Measurements from ENCODE around the gene CRABP2.
A peak's percentile ranks its signal among the peaks of the same experiment; 100 is the strongest.

The CRABP2 gene

GRCh38 chr1:156668801-156669637 lies 36.4 kb downstream of the CRABP2 start:
- Mint-ChIP-seq H3K4me3 (no peak overlapping the region), H3K27ac (no peak overlapping the region), H3K27me3 (ENCODE audit: low read depth) (peaks cover 35% of the 10 kb centered on the region), H3K36me3 (ENCODE audit: low read depth) (no peaks in the 10 kb centered on the region), H3K4me1 (ENCODE audit: low read depth) (peaks cover 2% of the 10 kb centered on the region), H3K9me3 (no peaks in the 10 kb centered on the region)
- no peak for DNase-seq (ENCODE audit: low spot score)

- Mint-ChIP-seq H3K9me3 (no peaks in the 10 kb centered on the region), H3K27ac (no peak overlapping the region), H3K4me1 (ENCODE audit: low read depth) (peaks cover 2% of the 10 kb centered on the region), H3K27me3 (ENCODE audit: low read depth) (peaks cover 29% of the 10 kb centered on the region), H3K36me3 (ENCODE audit: low read depth) (no peaks in the 10 kb centered on the region), H3K4me3 (no peak overlapping the region)
- no peak for DNase-seq (ENCODE audit: low spot score)
Observed at GRCh38 chr1:156667968-156668709, 37.2 kb downstream of the CRABP2 start.

GRCh38 chr1:156667610-156667967 lies 37.8 kb downstream of the CRABP2 start:
- peaks cover 25% of the 10 kb centered on the region for H3K27me3 Mint-ChIP-seq (ENCODE audit: low read depth)
- no peak overlapping the region for H3K4me3 Mint-ChIP-seq
- H3K27ac Mint-ChIP-seq, result no peak overlapping the region
- no peak for DNase-seq (ENCODE audit: low spot score)
- peaks cover 4% of the 10 kb centered on the region for H3K4me1 Mint-ChIP-seq (ENCODE audit: low read depth)
- H3K9me3 Mint-ChIP-seq, result no peaks in the 10 kb centered on the region
- H3K36me3 Mint-ChIP-seq (ENCODE audit: low read depth), result no peaks in the 10 kb centered on the region

GRCh38 chr1:156666862-156667609 lies 38.3 kb downstream of the CRABP2 start:
- Mint-ChIP-seq H3K9me3 (no peaks in the 10 kb centered on the region), H3K27ac (peak overlapping the region; percentile 15), H3K36me3 (ENCODE audit: low read depth) (no peaks in the 10 kb centered on the region), H3K4me1 (ENCODE audit: low read depth) (peaks cover 8% of the 10 kb centered on the region), H3K27me3 (ENCODE audit: low read depth) (peaks cover 20% of the 10 kb centered on the region), H3K4me3 (no peak overlapping the region)
- no peak for DNase-seq (ENCODE audit: low spot score)

DNA sequence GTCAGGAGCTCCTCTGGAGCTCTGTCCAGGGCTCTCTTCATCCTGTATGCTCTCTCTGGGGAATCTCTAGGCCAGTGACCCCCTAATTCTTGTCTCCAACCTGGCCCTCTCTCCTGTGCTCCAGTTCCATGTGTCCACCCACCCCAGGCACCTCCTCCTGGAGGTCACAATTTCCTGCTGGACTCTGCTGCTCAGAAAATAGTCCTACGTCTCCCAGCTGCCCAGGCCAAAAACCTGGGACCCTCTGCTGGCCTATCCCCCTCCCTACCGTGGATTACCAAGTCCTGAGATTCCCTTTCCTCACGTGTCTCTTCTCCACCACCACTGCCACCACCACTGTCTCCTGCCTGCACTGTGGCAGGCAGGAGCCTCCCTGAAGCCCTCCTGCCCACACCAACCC lies 39.8 kb downstream of the CRABP2 start:
- peaks cover 19% of the 10 kb centered on the region for H3K4me1 Mint-ChIP-seq (ENCODE audit: low read depth)
- no peaks in the 10 kb centered on the region for H3K36me3 Mint-ChIP-seq (ENCODE audit: low read depth)
- H3K27ac Mint-ChIP-seq, result no peak overlapping the region
- no peaks in the 10 kb centered on the region for H3K9me3 Mint-ChIP-seq
- no peak for DNase-seq (ENCODE audit: low spot score)
- H3K27me3 Mint-ChIP-seq (ENCODE audit: low read depth), result peaks cover 8% of the 10 kb centered on the region
- no peak overlapping the region for H3K4me3 Mint-ChIP-seq

DNA sequence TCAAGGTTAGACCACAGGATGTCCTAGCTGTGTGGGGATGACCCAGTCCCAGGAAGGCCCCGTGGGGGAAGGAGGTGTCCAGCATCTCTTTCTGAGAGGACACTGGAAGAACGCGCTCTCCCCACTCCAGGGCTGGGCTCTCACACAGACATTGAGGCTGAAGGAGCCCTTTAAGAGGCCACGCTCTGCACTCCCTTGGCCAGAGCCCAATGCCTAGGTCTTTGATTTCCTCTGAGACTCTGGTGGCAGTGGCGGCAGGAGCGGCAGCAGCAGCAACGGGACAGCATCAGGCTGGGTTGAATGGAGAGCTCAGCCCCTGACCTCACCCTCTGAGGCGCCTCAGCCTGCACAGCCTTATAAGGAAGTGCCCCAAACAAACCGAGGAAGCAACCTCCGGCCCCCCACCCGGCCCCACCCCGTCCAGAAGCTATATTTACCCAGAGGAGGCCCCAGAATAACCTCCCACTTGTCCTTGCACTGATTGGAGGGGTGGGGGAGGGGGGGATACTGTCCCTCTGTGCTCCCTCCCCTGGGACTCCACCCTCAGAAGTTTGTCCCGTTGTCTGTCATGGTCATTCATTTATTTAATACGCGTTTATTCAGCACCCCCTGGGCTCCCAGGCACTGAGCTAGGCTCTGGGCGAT lies 40.5 kb downstream of the CRABP2 start:
- peaks cover 8% of the 10 kb centered on the region for H3K27me3 Mint-ChIP-seq (ENCODE audit: low read depth)
- H3K27ac Mint-ChIP-seq, result no peak overlapping the region
- peaks cover 24% of the 10 kb centered on the region for H3K4me1 Mint-ChIP-seq (ENCODE audit: low read depth)
- H3K4me3 Mint-ChIP-seq, result no peak overlapping the region
- no peaks in the 10 kb centered on the region for H3K9me3 Mint-ChIP-seq
- H3K36me3 Mint-ChIP-seq (ENCODE audit: low read depth), result no peaks in the 10 kb centered on the region
- no peak for DNase-seq (ENCODE audit: low spot score)

GRCh38 chr1:156664046-156664766 lies 41.2 kb downstream of the CRABP2 start:
- Mint-ChIP-seq H3K27ac (no peak overlapping the region), H3K4me3 (no peak overlapping the region), H3K36me3 (ENCODE audit: low read depth) (no peaks in the 10 kb centered on the region), H3K4me1 (ENCODE audit: low read depth) (peaks cover 30% of the 10 kb centered on the region), H3K9me3 (no peaks in the 10 kb centered on the region), H3K27me3 (ENCODE audit: low read depth) (peaks cover 5% of the 10 kb centered on the region)
- no peak for DNase-seq (ENCODE audit: low spot score)

DNA sequence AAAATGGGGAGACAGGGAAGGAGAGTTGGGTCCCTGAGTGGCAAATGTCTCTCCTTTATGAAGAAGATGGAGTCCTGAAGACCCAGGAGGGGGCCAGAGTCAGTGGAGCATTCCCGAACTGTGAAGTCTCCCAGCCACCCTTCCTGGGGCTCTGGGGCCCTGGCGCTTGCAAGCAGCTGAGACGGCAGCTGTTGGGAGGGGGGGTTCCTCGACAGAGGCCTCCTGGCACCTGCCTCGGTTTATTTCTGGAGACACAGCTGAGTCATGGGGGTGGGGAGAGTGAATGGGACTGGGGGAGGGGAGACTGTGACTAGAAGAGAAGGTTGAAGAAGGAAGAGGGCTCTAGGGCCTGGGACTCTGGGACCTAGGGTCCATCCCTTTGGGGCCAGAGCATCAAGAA lies 42.2 kb downstream of the CRABP2 start:
- H3K9me3 Mint-ChIP-seq, result no peaks in the 10 kb centered on the region
- H3K36me3 Mint-ChIP-seq (ENCODE audit: low read depth), result no peaks in the 10 kb centered on the region
- H3K27ac Mint-ChIP-seq, result peak overlapping the region; percentile 55
- no peak for DNase-seq (ENCODE audit: low spot score)
- no peak overlapping the region for H3K4me3 Mint-ChIP-seq
- H3K4me1 Mint-ChIP-seq (ENCODE audit: low read depth), result peaks cover 31% of the 10 kb centered on the region
- peaks cover 7% of the 10 kb centered on the region for H3K27me3 Mint-ChIP-seq (ENCODE audit: low read depth)

- Mint-ChIP-seq H3K4me3 (no peak overlapping the region), H3K27ac (no peak overlapping the region), H3K27me3 (ENCODE audit: low read depth) (peaks cover 10% of the 10 kb centered on the region), H3K4me1 (ENCODE audit: low read depth) (peaks cover 36% of the 10 kb centered on the region), H3K9me3 (no peaks in the 10 kb centered on the region), H3K36me3 (ENCODE audit: low read depth) (no peaks in the 10 kb centered on the region)
- no peak for DNase-seq (ENCODE audit: low spot score)
Observed at GRCh38 chr1:156662800-156663055, 42.7 kb downstream of the CRABP2 start.

GRCh38 chr1:156662005-156662799 lies 43.2 kb downstream of the CRABP2 start:
- Mint-ChIP-seq H3K27me3 (ENCODE audit: low read depth) (peaks cover 14% of the 10 kb centered on the region), H3K4me1 (ENCODE audit: low read depth) (peaks cover 41% of the 10 kb centered on the region), H3K36me3 (ENCODE audit: low read depth) (no peaks in the 10 kb centered on the region), H3K4me3 (peak overlapping the region; percentile 9), H3K27ac (no peak overlapping the region), H3K9me3 (no peaks in the 10 kb centered on the region)
- no peak for DNase-seq (ENCODE audit: low spot score)

- Mint-ChIP-seq H3K27ac (peak overlapping the region; percentile 90), H3K9me3 (no peaks in the 10 kb centered on the region), H3K27me3 (ENCODE audit: low read depth) (peaks cover 26% of the 10 kb centered on the region), H3K4me3 (peak overlapping the region; percentile 91), H3K4me1 (ENCODE audit: low read depth) (peaks cover 43% of the 10 kb centered on the region), H3K36me3 (ENCODE audit: low read depth) (no peaks in the 10 kb centered on the region)
- DNase-seq (ENCODE audit: low spot score), result no peak
Observed at GRCh38 chr1:156660752-156661112, 44.7 kb downstream of the CRABP2 start.

DNA sequence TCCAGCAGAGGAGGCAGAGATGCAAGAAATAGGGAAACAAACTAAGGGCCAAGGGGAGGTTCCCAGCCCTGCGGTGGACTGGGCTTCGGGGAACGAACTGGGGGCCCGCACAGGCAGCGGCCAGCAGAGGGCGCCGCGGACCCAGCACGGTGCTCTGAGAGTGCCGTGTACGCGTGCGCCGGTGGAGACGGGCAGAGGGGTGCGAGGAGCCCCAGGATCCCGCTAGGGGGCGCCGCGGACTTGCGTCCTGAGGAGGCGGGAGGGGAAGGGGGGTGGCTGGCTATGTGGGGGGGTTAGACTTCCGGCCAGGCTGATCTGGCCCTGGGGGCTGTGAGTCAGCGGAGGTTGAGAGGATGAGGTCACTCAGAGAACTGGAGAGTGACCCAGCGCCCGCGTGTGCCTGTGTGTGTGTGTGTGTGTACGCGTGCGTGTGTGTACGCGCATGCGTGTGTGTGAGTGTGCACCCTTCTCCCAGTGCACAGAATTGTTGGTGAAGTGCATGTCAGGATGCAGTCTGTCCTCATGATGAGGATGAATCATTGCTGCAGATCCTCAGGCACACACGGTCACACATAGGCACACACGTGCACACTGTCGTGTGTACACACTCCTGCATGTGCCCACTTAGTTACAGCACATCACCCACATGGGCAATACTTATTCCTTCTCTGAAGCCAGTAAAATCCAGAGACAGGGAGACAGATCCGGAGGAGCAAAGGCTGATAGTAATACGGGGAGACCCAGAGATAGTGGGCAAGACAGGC lies 45.2 kb downstream of the CRABP2 start:
- Mint-ChIP-seq H3K36me3 (ENCODE audit: low read depth) (no peaks in the 10 kb centered on the region), H3K9me3 (no peaks in the 10 kb centered on the region), H3K27ac (peak overlapping the region; percentile 90), H3K4me3 (peak overlapping the region; percentile 91), H3K4me1 (ENCODE audit: low read depth) (peaks cover 43% of the 10 kb centered on the region), H3K27me3 (ENCODE audit: low read depth) (peaks cover 31% of the 10 kb centered on the region)
- peak; percentile 92 for DNase-seq (ENCODE audit: low spot score)

Measured in T-helper 2 cell treated with Interferon-gamma antibody and Interleukin-4, amounts not matched to agents 5 μg/mL and 100 μg/mL, for 36 hours (primary cell).